Neuronal stem cell (in vitro differentiated cells): Measurements from ENCODE around the gene SMIM32.

Experiments
- DNase-seq: peaks from one replicate; pipeline ENCODE4 v3.0.0-alpha.2; 2013; ENCODE audit warnings: low spot score
- H2AFZ ChIP-seq: one replicate; pipeline ENCODE4 v1.6.1; 2013; ENCODE audit warnings: mild to moderate bottlenecking, low read length, inconsistent platforms
- H2AK5ac ChIP-seq: 2 replicates; pipeline ENCODE4 v1.6.1; 2013; ENCODE audit warnings: low read depth, mild to moderate bottlenecking, inconsistent platforms, low read length, moderate library complexity, mixed read lengths
- H2BK120ac ChIP-seq: 2 replicates; pipeline ENCODE4 v1.6.1; 2013; ENCODE audit warnings: low read depth, mild to moderate bottlenecking, inconsistent platforms, low read length, moderate library complexity, mixed read lengths
- H2BK12ac ChIP-seq: one replicate; pipeline ENCODE4 v1.6.1; 2013; ENCODE audit warnings: low read length, inconsistent platforms
- H2BK15ac ChIP-seq: 2 replicates; pipeline ENCODE4 v1.6.1; 2013; ENCODE audit warnings: mild to moderate bottlenecking, low read length, inconsistent platforms, mixed read lengths
- H2BK5ac ChIP-seq: one replicate; pipeline ENCODE4 v1.6.1; 2013; ENCODE audit warnings: inconsistent platforms, mild to moderate bottlenecking, low read length, moderate library complexity
- H3K14ac ChIP-seq: one replicate; pipeline ENCODE4 v1.6.1; 2013; ENCODE audit warnings: low read length, inconsistent platforms
- H3K18ac ChIP-seq: 2 replicates; pipeline ENCODE4 v1.6.1; 2013; ENCODE audit warnings: low read length, inconsistent platforms
- H3K23ac ChIP-seq: 2 replicates; pipeline ENCODE4 v1.6.1; 2013; ENCODE audit warnings: low read depth, mild to moderate bottlenecking, mixed read lengths, low read length, inconsistent platforms; ENCODE audit not compliant: poor library complexity
- H3K27ac ChIP-seq: replicated peaks from 3 replicates; pipeline ENCODE4 v1.5.1; 2013; ENCODE audit warnings: low read length, inconsistent platforms
- H3K27me3 ChIP-seq, 3 experiments: 2 replicates each; pipeline ENCODE4 v1.6.1; 2013; ENCODE audit warnings: low read length in 3 of 3, mild to moderate bottlenecking in 2 of 3, inconsistent platforms in 1 of 3, low read depth in 1 of 3, mixed read lengths in 1 of 3, moderate library complexity in 1 of 3; ENCODE audit not compliant: control insufficient read depth in 3 of 3, insufficient read depth in 3 of 3
- H3K36me3 ChIP-seq, 2 donors: replicated peaks in 1 of 2; 2 replicates each; pipeline ENCODE4 v1.6.1; 2013; ENCODE audit warnings: low read length in 2 of 2; ENCODE audit not compliant: control insufficient read depth in 2 of 2, insufficient read depth in 2 of 2
- H3K4ac ChIP-seq: 2 replicates; pipeline ENCODE4 v1.6.1; 2013; ENCODE audit warnings: inconsistent platforms, mild to moderate bottlenecking, low read length, moderate library complexity
- H3K4me1 ChIP-seq, 2 donors: 1 replicate in 1 of 2; 2 replicates in 1 of 2; pipeline ENCODE4 v1.6.1; 2013; ENCODE audit warnings: low read length in 2 of 2, low read depth in 1 of 2; ENCODE audit not compliant: control insufficient read depth in 2 of 2, insufficient read depth in 1 of 2
- H3K4me2 ChIP-seq: one replicate; pipeline ENCODE4 v1.6.1; 2013; ENCODE audit warnings: mild to moderate bottlenecking, low read length, inconsistent platforms; ENCODE audit not compliant: insufficient read depth, poor library complexity, severe bottlenecking
- H3K4me3 ChIP-seq, 2 donors: 2 replicates each; pipeline ENCODE4 v1.5.1; 2013; ENCODE audit warnings: low read length in 2 of 2, mild to moderate bottlenecking in 2 of 2, inconsistent platforms in 1 of 2, moderate library complexity in 1 of 2
- H3K79me1 ChIP-seq: one replicate; pipeline ENCODE4 v1.6.1; 2013; ENCODE audit warnings: low read depth, mild to moderate bottlenecking, inconsistent platforms, low read length, moderate library complexity
- H3K9ac ChIP-seq: one replicate; pipeline ENCODE4 v1.6.1; 2013; ENCODE audit warnings: mild to moderate bottlenecking, low read depth, low read length, inconsistent platforms; ENCODE audit not compliant: poor library complexity
- H3K9me3 ChIP-seq, 2 donors: replicated peaks in 1 of 2; 2 replicates each; pipeline versions ENCODE3 to v1.6.1; 2013; ENCODE audit warnings: low read length in 2 of 2, mild to moderate bottlenecking in 2 of 2, inconsistent platforms in 1 of 2, low read depth in 1 of 2, mixed read lengths in 1 of 2, moderate library complexity in 1 of 2; ENCODE audit not compliant: control insufficient read depth in 2 of 2, insufficient read depth in 1 of 2
- H4K8ac ChIP-seq: one replicate; pipeline ENCODE4 v1.6.1; 2013; ENCODE audit warnings: low read depth, mild to moderate bottlenecking, inconsistent platforms, low read length, moderate library complexity
- H4K91ac ChIP-seq: one replicate; pipeline ENCODE4 v1.6.1; 2013; ENCODE audit warnings: low read length, low read depth, mild to moderate bottlenecking, inconsistent platforms; ENCODE audit not compliant: poor library complexity
- WGBS, 2 donors: extraction: QIAGEN DNeasy Blood & Tissue Kit; methylation state at CpG; one replicate each; pipeline ENCODE4 v1.1.7; 2013; ENCODE audit warnings: missing lambda C conversion rate in 2 of 2, mixed read lengths in 1 of 2; ENCODE audit not compliant: insufficient read length in 2 of 2, insufficient replicate concordance in 1 of 2; ENCODE audit errors: extremely low coverage in 2 of 2; 5-methylcytosine and 5-hydroxymethylcytosine counted together

SMIM32 gene

GRCh38 chr5:136221340-136221739 is 28.4 kb upstream of the SMIM32 start:
- no peak overlapping the region for H2AK5ac ChIP-seq

DNA sequence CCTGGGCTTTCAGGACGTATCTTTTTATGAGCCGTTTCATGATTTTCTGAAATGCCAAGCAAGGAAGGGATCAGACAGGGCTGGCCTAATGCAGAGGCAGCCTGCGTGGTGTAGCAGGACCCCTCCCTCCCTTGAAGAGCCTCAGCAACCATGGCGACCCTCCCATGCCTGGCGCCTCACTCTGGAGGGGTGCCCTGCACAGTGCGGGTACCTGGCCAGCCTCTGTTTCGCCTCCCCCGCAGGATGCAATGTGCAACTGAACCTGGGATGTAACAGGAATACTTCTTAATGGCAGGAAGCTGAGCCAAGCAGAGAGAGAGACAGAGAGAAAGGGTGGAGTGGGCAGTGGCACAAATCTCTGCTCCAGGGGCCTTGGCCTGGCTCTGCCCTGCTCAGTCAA is 23.3 kb upstream of the SMIM32 start:
- Histone ChIP-seq H3K27ac (no peak overlapping the region), H3K4me3 (no peak overlapping the region), H3K27me3 (peaks cover 0 to 11% (median 0%) of the 10 kb centered on the region in 3 experiments), H2AK5ac (no peak overlapping the region), H3K4ac (no peak overlapping the region), H3K14ac (peak overlapping the region; percentile 59), H3K23ac (no peak overlapping the region), H3K9ac (no peak overlapping the region), H2BK5ac (no peak overlapping the region), H4K91ac (no peak overlapping the region), H2BK12ac (no peak overlapping the region), H3K18ac (peak overlapping the region; percentile 68), H2BK120ac (no peak overlapping the region), H3K9me3 (no peaks in the 10 kb centered on the region), H3K79me1 (no peaks in the 10 kb centered on the region), H2AFZ (no peak overlapping the region), H3K4me2 (no peak overlapping the region), H3K4me1 (peaks cover 0 to 4% of the 10 kb centered on the region in 2 donors), H4K8ac (no peak overlapping the region), H2BK15ac (no peak overlapping the region), H3K36me3 (no peaks in the 10 kb centered on the region)
- WGBS, 2 donors, result no CpG with 5 or more reads among the region's 8 CpGs
- no peak for DNase-seq

More at GRCh38 chr5:136221340-136221739, 28.4 kb upstream of the SMIM32 start:
- peak overlapping the region in 1 of 2 donors; percentile 19 for H3K4me3 ChIP-seq
- no peak overlapping the region for H4K8ac ChIP-seq
- no peaks in the 10 kb centered on the region for H3K36me3 ChIP-seq
- H3K9me3 ChIP-seq, result no peaks in the 10 kb centered on the region
- no peak overlapping the region for H3K27ac ChIP-seq
- no peak overlapping the region for H3K18ac ChIP-seq
- H3K23ac ChIP-seq, result no peak overlapping the region
- no peak overlapping the region for H3K14ac ChIP-seq
- H3K4ac ChIP-seq, result no peak overlapping the region
- H2BK5ac ChIP-seq, result no peak overlapping the region
- no peak overlapping the region for H2BK15ac ChIP-seq
- no peaks in the 10 kb centered on the region for H3K4me1 ChIP-seq
- no peak overlapping the region for H3K9ac ChIP-seq
- H4K91ac ChIP-seq, result no peak overlapping the region
- H3K4me2 ChIP-seq, result no peak overlapping the region
- H3K79me1 ChIP-seq, result no peaks in the 10 kb centered on the region
- no peak overlapping the region for H2BK12ac ChIP-seq
- H2AFZ ChIP-seq, result no peak overlapping the region
- H2BK120ac ChIP-seq, result no peak overlapping the region
- peaks cover 0 to 12% (median 0%) of the 10 kb centered on the region in 3 experiments for H3K27me3 ChIP-seq
- DNase-seq, result no peak
- no CpG with 5 or more reads among the region's 4 CpGs for WGBS, 2 donors

- Histone ChIP-seq H3K14ac (peak overlapping the region; percentile 59), H3K36me3 (no peaks in the 10 kb centered on the region), H3K4me1 (peaks cover 0 to 4% of the 10 kb centered on the region in 2 donors), H3K27ac (no peak overlapping the region), H2BK120ac (no peak overlapping the region), H3K23ac (no peak overlapping the region), H2BK5ac (no peak overlapping the region), H3K18ac (peak overlapping the region; percentile 7), H4K8ac (no peak overlapping the region), H3K9me3 (no peaks in the 10 kb centered on the region), H2AFZ (no peak overlapping the region), H4K91ac (no peak overlapping the region), H3K4me3 (no peak overlapping the region), H2BK15ac (no peak overlapping the region), H3K79me1 (no peaks in the 10 kb centered on the region), H2BK12ac (no peak overlapping the region), H2AK5ac (no peak overlapping the region), H3K4me2 (no peak overlapping the region), H3K27me3 (peaks cover 0 to 12% (median 0%) of the 10 kb centered on the region in 3 experiments), H3K4ac (no peak overlapping the region), H3K9ac (no peak overlapping the region)
- DNase-seq, result no peak
- no CpG with 5 or more reads among the region's 4 CpGs for WGBS, 2 donors
Measured at GRCh38 chr5:136215812-136216211, 22.9 kb upstream of the SMIM32 start.

- Histone ChIP-seq H3K23ac (no peak overlapping the region), H2BK12ac (no peak overlapping the region), H3K4me1 (peaks cover 0 to 4% of the 10 kb centered on the region in 2 donors), H2AK5ac (no peak overlapping the region), H3K79me1 (no peaks in the 10 kb centered on the region), H3K4ac (no peak overlapping the region), H2BK120ac (no peak overlapping the region), H3K14ac (no peak overlapping the region), H2BK5ac (no peak overlapping the region), H4K8ac (no peak overlapping the region), H3K27ac (no peak overlapping the region), H3K9ac (no peak overlapping the region), H3K18ac (no peak overlapping the region), H2AFZ (no peak overlapping the region), H3K9me3 (no peaks in the 10 kb centered on the region), H3K36me3 (no peaks in the 10 kb centered on the region), H3K4me3 (no peak overlapping the region), H3K4me2 (no peak overlapping the region), H2BK15ac (no peak overlapping the region), H4K91ac (no peak overlapping the region), H3K27me3 (peaks cover 0 to 26% (median 0%) of the 10 kb centered on the region in 3 experiments)
- whole genome bisulfite sequencing, 2 donors, result no CpG with 5 or more reads among the region's 9 CpGs
- no peak for DNase-seq
Measured at GRCh38 chr5:136213919-136214493, 21.0 kb upstream of the SMIM32 start.
